HG03097 (cell line): ENCODE measurements around the gene ATP5PD.
"Not testable (repeated sequence)": the region's sequence is repeated elsewhere in the genome, so short reads cannot be mapped to it uniquely, and the experiment has no call there.

Source experiments
- ATAC-seq: cut with Tn5 transposase; IDR thresholded peaks from one replicate; pipeline ENCODE4 v1.9.1; 2021; ENCODE audit not compliant: unreplicated experiment, low FRiP score

Gene ATP5PD

DNA sequence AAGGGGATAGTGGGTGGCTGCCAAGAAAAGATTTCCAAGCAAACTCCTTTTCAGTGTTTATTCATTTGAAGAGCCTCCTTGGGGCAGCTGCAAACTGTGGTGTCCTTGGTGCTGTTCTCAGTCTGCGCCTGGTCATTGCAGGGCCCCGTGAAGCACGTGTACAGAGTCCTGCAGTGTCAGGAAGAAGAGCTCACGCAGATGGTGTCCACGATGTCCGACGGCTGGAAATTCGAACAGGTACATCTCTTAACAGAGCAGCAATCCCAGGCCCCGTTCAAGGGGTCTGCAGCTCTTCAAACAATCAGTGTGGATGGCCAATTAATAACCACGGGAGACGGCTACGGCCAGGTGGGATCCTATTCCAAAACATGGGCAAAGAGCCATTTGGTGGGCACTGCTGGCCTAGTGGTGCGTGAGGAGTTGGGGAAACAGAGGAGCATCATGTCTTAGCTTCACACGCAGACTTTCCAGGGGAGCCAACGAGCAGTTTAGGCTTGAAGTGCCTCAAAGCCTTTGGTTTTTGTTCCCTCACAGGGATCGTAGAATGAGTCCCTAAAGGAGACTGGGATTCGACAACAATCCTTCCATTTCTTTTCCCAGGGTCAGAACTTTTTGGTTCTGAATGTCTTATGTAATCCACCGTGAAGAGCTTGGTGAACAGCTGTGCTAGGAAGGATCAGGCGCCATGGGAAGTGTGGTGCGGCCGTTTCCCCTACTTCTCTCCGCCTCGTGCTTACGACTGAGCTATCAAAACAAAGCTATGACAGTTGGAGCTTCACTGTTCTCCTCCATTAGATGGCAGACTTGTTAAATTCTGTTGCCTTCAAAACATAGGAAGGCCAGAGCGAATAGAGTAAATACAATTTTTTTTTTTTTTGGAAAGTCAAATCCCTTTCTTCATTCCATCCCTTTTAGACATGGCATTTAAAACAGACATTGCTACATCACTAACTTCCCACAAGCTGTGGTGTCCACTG lies 12.9 kb upstream of the ATP5PD start:
- no peak for ATAC-seq

GRCh38 chr17:75051941-75052340 lies 5.2 kb upstream of the ATP5PD start:
- ATAC-seq: no peak

DNA sequence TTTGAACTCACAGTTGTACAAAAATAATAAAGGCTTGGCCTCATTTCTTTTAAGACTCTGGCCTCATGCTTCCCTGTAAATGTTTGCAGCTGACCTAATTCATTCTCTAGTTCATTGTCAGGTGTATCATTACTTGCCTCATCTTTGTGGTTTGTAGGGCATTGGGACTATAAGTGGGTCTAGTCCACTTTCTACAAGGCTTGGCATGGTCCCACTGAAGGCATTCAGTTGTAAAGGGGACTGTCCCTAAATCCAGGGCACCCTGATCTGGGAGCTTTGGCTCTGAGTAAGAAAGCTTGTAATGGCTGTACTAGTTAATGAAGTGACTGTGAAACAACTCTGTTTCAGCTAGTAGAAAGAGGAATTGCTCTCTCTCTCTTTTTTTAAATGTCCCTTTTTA lies 2.9 kb upstream of the ATP5PD start:
- ATAC-seq: no peak

DNA sequence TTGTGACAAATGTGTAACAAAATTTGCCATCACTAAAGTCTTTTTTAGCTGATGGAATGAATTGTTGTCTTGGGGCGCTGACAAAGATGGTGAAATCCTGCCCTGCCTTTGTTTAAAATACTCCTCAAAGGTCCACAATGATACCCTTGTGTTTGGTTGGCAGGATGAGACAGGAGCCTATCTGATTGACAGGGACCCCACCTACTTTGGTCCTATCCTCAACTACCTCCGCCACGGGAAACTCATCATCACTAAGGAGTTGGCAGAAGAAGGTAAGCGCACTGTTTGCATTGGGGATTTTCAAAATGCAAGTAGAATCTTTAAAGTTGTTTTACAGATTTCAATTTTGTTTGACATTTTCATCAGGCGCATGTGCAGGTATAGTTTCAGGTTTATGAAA lies 2.3 kb upstream of the ATP5PD start:
- ATAC-seq: no peak

- ATAC-seq: no peak
Measured at GRCh38 chr17:75048249-75048878, 1.6 kb upstream of the ATP5PD start.

DNA sequence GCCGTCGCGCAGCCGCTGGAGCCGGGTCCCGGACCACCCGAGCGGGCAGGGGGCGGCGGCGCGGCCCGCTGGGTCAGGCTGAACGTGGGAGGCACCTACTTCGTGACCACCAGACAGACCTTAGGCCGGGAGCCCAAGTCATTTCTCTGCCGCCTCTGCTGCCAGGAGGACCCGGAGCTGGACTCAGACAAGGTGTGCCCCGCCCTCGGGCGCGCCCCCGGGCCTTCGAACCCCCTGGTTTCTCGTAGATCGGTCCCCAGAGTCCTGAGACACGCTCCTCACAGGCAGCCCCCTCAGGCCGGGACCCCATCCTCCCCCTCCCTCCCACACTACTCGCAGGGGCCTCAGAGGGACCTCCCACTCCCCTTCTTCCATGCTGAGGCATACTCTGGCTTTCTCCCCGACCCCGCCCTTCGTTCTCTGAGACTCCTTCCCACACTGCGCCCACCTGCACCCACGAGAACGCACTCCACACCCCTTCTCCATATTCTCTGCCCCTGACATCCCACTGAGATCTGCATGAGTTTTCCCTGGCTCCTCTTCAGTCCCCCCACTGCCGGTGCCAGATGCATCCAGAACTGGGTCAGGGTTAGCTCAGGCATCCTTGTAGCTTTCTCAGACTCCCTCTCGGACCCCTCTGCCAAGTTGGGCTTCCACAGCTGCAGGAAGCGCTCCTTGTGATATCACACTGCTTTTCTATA lies 779 bp upstream of the ATP5PD start:
- no peak for ATAC-seq

GRCh38 chr17:75045946-75046406 lies 793 bp downstream of the ATP5PD start:
- ATAC-seq: not testable (repeated sequence)

- ATAC-seq: no peak
Measured at GRCh38 chr17:75044716-75045115, 2.1 kb downstream of the ATP5PD start.

- not testable (repeated sequence) for ATAC-seq
Measured at GRCh38 chr17:75043789-75044188, 3.0 kb downstream of the ATP5PD start.

GRCh38 chr17:75041656-75042280 lies 5.0 kb downstream of the ATP5PD start:
- ATAC-seq: no peak

GRCh38 chr17:75039238-75039637 lies 7.5 kb downstream of the ATP5PD start:
- no peak for ATAC-seq

DNA sequence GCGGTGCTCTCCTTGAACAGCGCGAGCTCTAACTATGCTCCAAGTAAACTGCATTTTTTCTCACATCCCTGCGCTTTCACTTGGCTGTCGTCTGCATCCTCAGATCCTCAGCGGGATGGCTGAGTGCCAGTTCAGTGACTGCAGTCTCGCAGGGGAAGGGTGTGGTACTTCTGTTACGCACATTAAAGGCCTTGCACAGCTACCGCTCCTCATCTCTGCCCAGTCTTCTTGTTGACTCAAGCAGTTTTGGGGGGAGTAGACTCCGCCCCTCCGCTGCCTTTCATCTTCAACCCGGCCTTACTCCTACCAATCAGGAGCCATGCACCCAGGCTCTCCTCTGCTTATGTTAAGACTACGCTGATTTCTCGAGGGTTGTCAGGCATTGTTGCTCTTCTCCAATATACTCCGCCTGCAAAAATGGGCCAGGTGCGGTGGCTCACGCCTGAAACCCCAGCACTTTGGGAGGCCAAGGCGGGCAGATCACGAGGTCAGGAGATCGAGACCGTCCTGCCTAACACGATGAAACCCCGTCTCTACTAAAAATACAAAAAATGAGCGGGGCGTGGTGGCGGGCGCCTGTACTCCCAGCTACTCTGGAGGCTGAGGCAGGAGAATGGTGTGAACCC lies 10.0 kb downstream of the ATP5PD start:
- no peak for ATAC-seq

GRCh38 chr17:75034236-75034908 lies 12.4 kb downstream of the ATP5PD start:
- ATAC-seq: peak; percentile 45

- ATAC-seq: peak; percentile 42
Measured at GRCh38 chr17:75033346-75034235, 13.2 kb downstream of the ATP5PD start.

DNA sequence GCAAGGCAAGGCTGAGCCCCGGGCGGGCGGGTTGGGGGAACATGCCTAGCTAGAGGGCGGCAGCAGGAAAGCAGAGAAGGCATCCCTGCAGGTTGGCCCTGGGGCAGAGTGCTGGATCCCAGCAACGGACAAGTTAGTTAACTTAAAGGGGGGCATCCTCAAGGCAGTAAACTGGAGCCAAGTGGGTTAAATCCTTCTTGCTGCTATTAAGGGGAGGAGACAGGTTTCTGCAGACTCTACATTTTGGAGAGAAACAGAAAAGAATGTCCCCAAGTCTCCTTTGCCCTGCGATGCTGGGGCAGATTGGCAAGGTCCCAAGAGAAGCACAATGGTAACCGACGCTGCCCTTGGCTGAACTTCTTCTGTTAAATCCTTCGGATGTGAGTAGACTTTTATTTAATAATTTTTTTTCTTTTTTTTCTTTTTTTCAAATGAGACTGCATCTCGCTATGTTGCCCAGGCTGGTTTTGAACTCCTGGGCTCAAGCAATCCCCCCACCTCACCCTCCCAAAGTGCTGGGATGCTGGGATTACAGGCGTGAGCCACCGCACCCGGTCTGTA lies 14.0 kb downstream of the ATP5PD start:
- ATAC-seq: no peak

GRCh38 chr17:75031972-75032719 lies 14.6 kb downstream of the ATP5PD start:
- ATAC-seq: no peak

- ATAC-seq: no peak
Measured at GRCh38 chr17:75030161-75030560, 16.6 kb downstream of the ATP5PD start.

GRCh38 chr17:75026650-75027049 lies 20.1 kb downstream of the ATP5PD start:
- not testable (repeated sequence) for ATAC-seq
